ENCODE measurements around the gene MBNL1.

Gene MBNL1

GRCh38 chr3:152356870-152357276 is 88.1 kb downstream of the MBNL1 start:
- no CpG with 5 or more reads among the region's 2 CpGs for WGBS, 2 donors (ENCODE audit: extremely low coverage in 2 of 2, insufficient read length in 2 of 2, insufficient replicate concordance in 1 of 2)
- H2BK12ac ChIP-seq (ENCODE audit: low read length): no peak overlapping the region
- no peak overlapping the region for H3K4me3 ChIP-seq (ENCODE audit: low read length in 2 of 2)
- DNase-seq (ENCODE audit: low spot score): no peak
- no peak overlapping the region for H2BK120ac ChIP-seq (ENCODE audit: low read depth, low read length)
- H3K23ac ChIP-seq (ENCODE audit: low read depth, low read length, poor library complexity): no peak overlapping the region
- H3K79me1 ChIP-seq (ENCODE audit: low read depth, low read length): no peaks in the 10 kb centered on the region
- no peaks in the 10 kb centered on the region for H3K36me3 ChIP-seq (replicated peaks in 1 of 2; ENCODE audit: control insufficient read depth in 2 of 2, insufficient read depth in 2 of 2, low read length in 2 of 2)
- no peak overlapping the region for H3K14ac ChIP-seq (ENCODE audit: low read length)
- no peak overlapping the region for H2BK5ac ChIP-seq (ENCODE audit: low read length)
- H3K27ac ChIP-seq (replicated peaks; ENCODE audit: low read length): no peak overlapping the region
- H3K9ac ChIP-seq (ENCODE audit: low read depth, low read length, poor library complexity): no peak overlapping the region
- no peak overlapping the region for H2AFZ ChIP-seq (ENCODE audit: low read length)
- no peak overlapping the region for H3K4ac ChIP-seq (ENCODE audit: low read length)
- H3K18ac ChIP-seq (ENCODE audit: low read length): no peak overlapping the region
- no peak overlapping the region for H4K8ac ChIP-seq (ENCODE audit: low read depth, low read length)
- no peak overlapping the region for H3K4me2 ChIP-seq (ENCODE audit: insufficient read depth, low read length, poor library complexity, severe bottlenecking)
- H3K27me3 ChIP-seq (ENCODE audit: control insufficient read depth in 3 of 3, insufficient read depth in 3 of 3, low read depth in 1 of 3, low read length in 3 of 3): no peaks in the 10 kb centered on the region
- no peak overlapping the region for H4K91ac ChIP-seq (ENCODE audit: low read depth, low read length, poor library complexity)
- H3K9me3 ChIP-seq (replicated peaks in 1 of 2; ENCODE audit: control insufficient read depth in 2 of 2, insufficient read depth in 1 of 2, low read depth in 1 of 2, low read length in 2 of 2): no peaks in the 10 kb centered on the region
- H2BK15ac ChIP-seq (ENCODE audit: low read length): no peak overlapping the region
- H2AK5ac ChIP-seq (ENCODE audit: low read depth, low read length): no peak overlapping the region
- H3K4me1 ChIP-seq (ENCODE audit: control insufficient read depth in 2 of 2, insufficient read depth in 1 of 2, low read depth in 1 of 2, low read length in 2 of 2): peaks cover 0 to 4% of the 10 kb centered on the region in 2 donors

GRCh38 chr3:152357587-152357986 is 88.9 kb downstream of the MBNL1 start:
- Histone ChIP-seq H3K4me2 (ENCODE audit: insufficient read depth, low read length, poor library complexity, severe bottlenecking) (no peak overlapping the region), H2BK120ac (ENCODE audit: low read depth, low read length) (no peak overlapping the region), H2BK5ac (ENCODE audit: low read length) (no peak overlapping the region), H2BK15ac (ENCODE audit: low read length) (no peak overlapping the region), H3K9me3 (replicated peaks in 1 of 2; ENCODE audit: control insufficient read depth in 2 of 2, insufficient read depth in 1 of 2, low read depth in 1 of 2, low read length in 2 of 2) (no peaks in the 10 kb centered on the region), H3K4me1 (ENCODE audit: control insufficient read depth in 2 of 2, insufficient read depth in 1 of 2, low read depth in 1 of 2, low read length in 2 of 2) (peaks cover 0 to 3% of the 10 kb centered on the region in 2 donors), H2AK5ac (ENCODE audit: low read depth, low read length) (no peak overlapping the region), H4K91ac (ENCODE audit: low read depth, low read length, poor library complexity) (no peak overlapping the region), H2AFZ (ENCODE audit: low read length) (no peak overlapping the region), H3K23ac (ENCODE audit: low read depth, low read length, poor library complexity) (no peak overlapping the region), H3K36me3 (replicated peaks in 1 of 2; ENCODE audit: control insufficient read depth in 2 of 2, insufficient read depth in 2 of 2, low read length in 2 of 2) (no peaks in the 10 kb centered on the region), H4K8ac (ENCODE audit: low read depth, low read length) (no peak overlapping the region), H3K27me3 (ENCODE audit: control insufficient read depth in 3 of 3, insufficient read depth in 3 of 3, low read depth in 1 of 3, low read length in 3 of 3) (no peaks in the 10 kb centered on the region), H3K27ac (replicated peaks; ENCODE audit: low read length) (no peak overlapping the region), H3K79me1 (ENCODE audit: low read depth, low read length) (no peaks in the 10 kb centered on the region), H3K4me3 (ENCODE audit: low read length in 2 of 2) (no peak overlapping the region), H3K18ac (ENCODE audit: low read length) (no peak overlapping the region), H3K9ac (ENCODE audit: low read depth, low read length, poor library complexity) (no peak overlapping the region), H3K14ac (ENCODE audit: low read length) (no peak overlapping the region), H3K4ac (ENCODE audit: low read length) (no peak overlapping the region), H2BK12ac (ENCODE audit: low read length) (no peak overlapping the region)
- no peak for DNase-seq (ENCODE audit: low spot score)

DNA sequence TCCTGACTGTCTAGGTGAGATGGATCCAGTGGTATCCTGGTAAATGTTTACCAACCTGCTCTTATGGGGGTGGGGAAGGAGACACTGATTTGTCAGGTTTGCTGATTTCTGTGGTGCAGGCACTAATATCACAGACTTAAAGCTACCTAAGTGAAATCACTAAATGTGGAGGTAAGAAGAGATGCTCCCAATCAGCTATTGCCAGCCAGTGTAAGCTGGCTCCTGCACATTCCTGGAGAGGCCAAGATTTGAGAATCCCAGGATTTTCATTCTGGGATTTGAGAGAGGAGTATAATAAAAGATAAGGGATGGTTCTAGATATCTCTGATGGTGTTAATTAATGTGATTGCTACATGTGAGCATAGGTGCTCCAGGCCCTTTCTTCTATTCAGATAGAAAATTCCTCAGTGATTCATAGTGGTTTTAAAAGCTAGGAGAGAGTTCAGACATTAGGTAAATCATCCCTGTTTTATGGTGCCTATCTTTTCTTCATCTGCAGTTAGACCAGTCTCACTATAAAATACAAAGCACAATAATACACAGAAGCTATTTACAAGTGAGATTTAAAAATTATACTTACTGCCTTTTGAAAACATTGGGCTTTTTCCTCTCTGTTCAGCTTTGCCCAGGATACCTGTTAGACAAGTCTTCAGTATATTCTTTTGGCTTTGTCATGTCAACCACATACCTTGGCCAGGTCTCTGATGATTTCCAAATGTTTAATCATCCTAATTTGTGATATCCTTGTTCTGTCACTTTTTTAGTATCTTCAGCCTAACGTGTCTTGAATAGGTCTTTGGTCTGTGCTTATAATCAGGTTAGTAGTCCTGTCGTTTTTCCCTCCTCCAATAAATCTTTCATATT is 90.9 kb downstream of the MBNL1 start:
- Histone ChIP-seq H3K4me1 (ENCODE audit: control insufficient read depth in 2 of 2, insufficient read depth in 1 of 2, low read depth in 1 of 2, low read length in 2 of 2) (no peaks in the 10 kb centered on the region), H3K18ac (ENCODE audit: low read length) (no peak overlapping the region), H2AFZ (ENCODE audit: low read length) (no peak overlapping the region), H2BK5ac (ENCODE audit: low read length) (no peak overlapping the region), H3K27me3 (ENCODE audit: control insufficient read depth in 3 of 3, insufficient read depth in 3 of 3, low read depth in 1 of 3, low read length in 3 of 3) (no peaks in the 10 kb centered on the region), H3K23ac (ENCODE audit: low read depth, low read length, poor library complexity) (no peak overlapping the region), H2AK5ac (ENCODE audit: low read depth, low read length) (no peak overlapping the region), H3K4me2 (ENCODE audit: insufficient read depth, low read length, poor library complexity, severe bottlenecking) (no peak overlapping the region), H4K8ac (ENCODE audit: low read depth, low read length) (no peak overlapping the region), H3K4ac (ENCODE audit: low read length) (no peak overlapping the region), H3K79me1 (ENCODE audit: low read depth, low read length) (no peaks in the 10 kb centered on the region), H3K9ac (ENCODE audit: low read depth, low read length, poor library complexity) (no peak overlapping the region), H3K36me3 (replicated peaks in 1 of 2; ENCODE audit: control insufficient read depth in 2 of 2, insufficient read depth in 2 of 2, low read length in 2 of 2) (no peaks in the 10 kb centered on the region), H3K27ac (replicated peaks; ENCODE audit: low read length) (no peak overlapping the region), H2BK12ac (ENCODE audit: low read length) (no peak overlapping the region), H2BK120ac (ENCODE audit: low read depth, low read length) (no peak overlapping the region), H3K14ac (ENCODE audit: low read length) (no peak overlapping the region), H3K4me3 (ENCODE audit: low read length in 2 of 2) (no peak overlapping the region), H4K91ac (ENCODE audit: low read depth, low read length, poor library complexity) (no peak overlapping the region), H2BK15ac (ENCODE audit: low read length) (no peak overlapping the region), H3K9me3 (replicated peaks in 1 of 2; ENCODE audit: control insufficient read depth in 2 of 2, insufficient read depth in 1 of 2, low read depth in 1 of 2, low read length in 2 of 2) (no peaks in the 10 kb centered on the region)
- no CpG with 5 or more reads among the region's 2 CpGs for WGBS, 2 donors (ENCODE audit: extremely low coverage in 2 of 2, insufficient read length in 2 of 2, insufficient replicate concordance in 1 of 2)
- DNase-seq (ENCODE audit: low spot score): no peak

- no CpG with 5 or more reads among the region's 2 CpGs for WGBS, 2 donors (ENCODE audit: extremely low coverage in 2 of 2, insufficient read length in 2 of 2, insufficient replicate concordance in 1 of 2)
- H2BK12ac ChIP-seq (ENCODE audit: low read length): no peak overlapping the region
Measured at GRCh38 chr3:152360302-152360701, 91.6 kb downstream of the MBNL1 start.

More at GRCh38 chr3:152360302-152360701, 91.6 kb downstream of the MBNL1 start:
- no peak overlapping the region for H3K4me2 ChIP-seq (ENCODE audit: insufficient read depth, low read length, poor library complexity, severe bottlenecking)
- no peak overlapping the region for H2BK5ac ChIP-seq (ENCODE audit: low read length)
- H3K79me1 ChIP-seq (ENCODE audit: low read depth, low read length): no peaks in the 10 kb centered on the region
- no peak overlapping the region for H3K18ac ChIP-seq (ENCODE audit: low read length)
- H4K91ac ChIP-seq (ENCODE audit: low read depth, low read length, poor library complexity): no peak overlapping the region
- H3K14ac ChIP-seq (ENCODE audit: low read length): no peak overlapping the region
- H3K9me3 ChIP-seq (replicated peaks in 1 of 2; ENCODE audit: control insufficient read depth in 2 of 2, insufficient read depth in 1 of 2, low read depth in 1 of 2, low read length in 2 of 2): no peaks in the 10 kb centered on the region
- no peak overlapping the region for H3K4ac ChIP-seq (ENCODE audit: low read length)
- H3K4me1 ChIP-seq (ENCODE audit: control insufficient read depth in 2 of 2, insufficient read depth in 1 of 2, low read depth in 1 of 2, low read length in 2 of 2): no peaks in the 10 kb centered on the region
- H2AK5ac ChIP-seq (ENCODE audit: low read depth, low read length): no peak overlapping the region
- no peak for DNase-seq (ENCODE audit: low spot score)
- H3K23ac ChIP-seq (ENCODE audit: low read depth, low read length, poor library complexity): no peak overlapping the region
- no peak overlapping the region for H3K4me3 ChIP-seq (ENCODE audit: low read length in 2 of 2)
- H3K36me3 ChIP-seq (replicated peaks in 1 of 2; ENCODE audit: control insufficient read depth in 2 of 2, insufficient read depth in 2 of 2, low read length in 2 of 2): no peaks in the 10 kb centered on the region
- H3K27me3 ChIP-seq (ENCODE audit: control insufficient read depth in 3 of 3, insufficient read depth in 3 of 3, low read depth in 1 of 3, low read length in 3 of 3): no peaks in the 10 kb centered on the region
- H4K8ac ChIP-seq (ENCODE audit: low read depth, low read length): no peak overlapping the region
- H2AFZ ChIP-seq (ENCODE audit: low read length): no peak overlapping the region
- no peak overlapping the region for H3K27ac ChIP-seq (replicated peaks; ENCODE audit: low read length)
- H2BK15ac ChIP-seq (ENCODE audit: low read length): no peak overlapping the region
- H3K9ac ChIP-seq (ENCODE audit: low read depth, low read length, poor library complexity): no peak overlapping the region
- H2BK120ac ChIP-seq (ENCODE audit: low read depth, low read length): no peak overlapping the region

Measured in neuronal stem cell (in vitro differentiated cells).